Activated CD4-positive, alpha-beta T cell treated with anti-CD3 and anti-CD28 coated beads, Interleukin-2, amount 50 U/mL, for 48 hours (primary cell): ENCODE results near the gene TIMM8A.

Experiments
- DNase-seq, 2 experiments: peaks; one replicate each; pipeline ENCODE4 v3.0.0-alpha.2; 2020

TIMM8A gene

GRCh38 chrX:101348452-101349192 is at the start of gene TIMM8A:
Gene TIMM8A, minus strand, starts transcription at chrX:101348742. Its CDS starts 78 bp downstream, at chrX:101348664.
- peak; percentile 77 to 82 for DNase-seq

- no peak for DNase-seq
Measured at GRCh38 chrX:101397779-101398178, 49.2 kb upstream of the TIMM8A start.

- no peak for DNase-seq
Measured at GRCh38 chrX:101395789-101396188, 47.2 kb upstream of the TIMM8A start.

GRCh38 chrX:101394372-101394771 is 45.8 kb upstream of the TIMM8A start:
- DNase-seq: no peak

- DNase-seq: no peak
Measured at GRCh38 chrX:101393530-101394305, 45.2 kb upstream of the TIMM8A start.

GRCh38 chrX:101391831-101392230 is 43.3 kb upstream of the TIMM8A start:
- DNase-seq: no peak

GRCh38 chrX:101390664-101391525 is 42.4 kb upstream of the TIMM8A start, which contains the start of gene RPL36A:
Gene RPL36A, plus strand, starts transcription at chrX:101391011. Its CDS starts 33 bp downstream, at chrX:101391044.
- DNase-seq: peak; percentile 81 to 86

GRCh38 chrX:101388604-101389003 is 40.1 kb upstream of the TIMM8A start:
- DNase-seq: no peak

- DNase-seq: no peak
Measured at GRCh38 chrX:101386542-101386885, 38.0 kb upstream of the TIMM8A start.

- no peak for DNase-seq
Measured at GRCh38 chrX:101385795-101386541, 37.4 kb upstream of the TIMM8A start, which contains the start of gene BTK. Gene BTK, minus strand, starts transcription at chrX:101386191. Its CDS starts 10,907 bp downstream, at chrX:101375284.

GRCh38 chrX:101385026-101385684 is 36.6 kb upstream of the TIMM8A start:
- no peak for DNase-seq

- DNase-seq: no peak
Measured at GRCh38 chrX:101383679-101384205, 35.2 kb upstream of the TIMM8A start.

- no peak for DNase-seq
Measured at GRCh38 chrX:101377547-101377946, 29.0 kb upstream of the TIMM8A start.

GRCh38 chrX:101370888-101371504 is 22.5 kb upstream of the TIMM8A start:
- no peak for DNase-seq

GRCh38 chrX:101369687-101370086 is 21.1 kb upstream of the TIMM8A start:
- DNase-seq: no peak

GRCh38 chrX:101368800-101369199 is 20.3 kb upstream of the TIMM8A start:
- DNase-seq: no peak

- DNase-seq: no peak
Measured at GRCh38 chrX:101365301-101365795, 16.8 kb upstream of the TIMM8A start.

GRCh38 chrX:101362757-101363156 is 14.2 kb upstream of the TIMM8A start:
- DNase-seq: no peak

- DNase-seq: no peak
Measured at GRCh38 chrX:101362116-101362515, 13.6 kb upstream of the TIMM8A start.

- DNase-seq: no peak
Measured at GRCh38 chrX:101360390-101360789, 11.8 kb upstream of the TIMM8A start.

GRCh38 chrX:101359966-101360365 is 11.4 kb upstream of the TIMM8A start:
- no peak for DNase-seq
